Measurements from ENCODE around the gene GLCE. TPM values are rescaled to one million over a fixed set of nuclear protein-coding genes. Genes with fewer than 3 reads are reported as not detected.

Gene GLCE
- total and polyA plus RNA-seq, 9 of the 15 experiments (the other 6 are each of a cell fraction or from before 2014, with no cell fraction given), result 4.6 to 12.3 (median 10.6) TPM

DNA sequence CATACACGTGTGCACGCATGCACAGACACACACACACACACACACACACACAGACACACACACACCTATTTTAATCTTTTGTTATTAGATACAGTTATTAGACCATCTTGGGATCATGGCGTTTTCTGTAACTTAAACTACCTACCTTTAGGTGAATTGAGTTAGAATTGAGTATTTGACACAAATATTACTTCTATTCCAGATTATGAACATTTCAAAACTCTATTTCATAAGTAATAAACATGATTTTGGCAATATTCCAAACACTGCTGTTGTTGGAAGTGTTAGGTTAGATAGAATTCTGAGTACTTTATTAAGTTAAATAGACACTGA lies 65.6 kb downstream of the GLCE start:
- TF ChIP-seq ZNF124 (CRISPR knock-in tag; IDR thresholded peaks at IDR 0.05) (no peak), NFIC (IDR thresholded peaks at IDR 0.05) (peak; percentile 24; the same call in 1 of the 2 replicates)
- ChIA-PET POLR2A (interaction anchor here (0.8 kb wide), 1 partner anchor 9 kb away, joined by 3 read pairs; no protein-coding TSS in a partner anchor), CTCF (ENCODE audit: low intra/inter-chr PET ratio) (interaction anchor here (1.8 kb wide), 1 partner anchor 166 kb away, joined by 20 read pairs; no protein-coding TSS in a partner anchor)
- in situ Hi-C loops (cut with MboI) (no loop called here), intact Hi-C loops (cut with micrococcal nuclease) (no loop called here)
- Histone ChIP-seq H3K4me3 (no peak overlapping the region), H3K4me2 (ENCODE audit: insufficient read depth, low read length) (no peak overlapping the region), H4K20me1 (replicated peaks; ENCODE audit: control insufficient read depth, insufficient read depth, low read length) (no peaks in the 10 kb centered on the region), H3K9me3 (replicated peaks; ENCODE audit: control insufficient read depth, insufficient read depth, low read depth, low read length) (no peaks in the 10 kb centered on the region), H3K27ac (ENCODE audit: extremely low read depth, low read depth, low read length) (no peak overlapping the region), H3K9me1 (ENCODE audit: control insufficient read depth, insufficient read depth, low read length) (no peaks in the 10 kb centered on the region), H2AFZ (ENCODE audit: low read depth, low read length) (no peak overlapping the region), H3K79me2 (ENCODE audit: control insufficient read depth, insufficient read depth, low read length) (no peaks in the 10 kb centered on the region), H3K4me1 (replicated peaks in 1 of 2; ENCODE audit: control insufficient read depth in 2 of 2, insufficient read depth in 2 of 2, low read length in 2 of 2) (no peaks in the 10 kb centered on the region), H3K9ac (ENCODE audit: insufficient read depth in 1 of 2, low read depth in 2 of 2, low read length in 2 of 2) (no peak overlapping the region), H3K27me3 (ENCODE audit: control insufficient read depth in 2 of 2, insufficient read depth in 2 of 2, low read length in 2 of 2) (peaks cover 0 to 5% of the 10 kb centered on the region in 2 experiments; a peak in 1 of 5 replicates), H3K36me3 (ENCODE audit: control insufficient read depth, insufficient read depth, low read length) (no peaks in the 10 kb centered on the region)
- no peak for ATAC-seq
- BruUV-seq (replicated peaks), result no TSS peak
- FAIRE-seq, result no peak
- DNase-seq (ENCODE audit: extremely low read depth in 1 of 4, low spot score in 3 of 4), result no peak
- 11% methylated on average over 3 of the region's 3 CpGs for WGBS (ENCODE audit: insufficient coverage, low coverage, missing lambda C conversion rate)

DNA sequence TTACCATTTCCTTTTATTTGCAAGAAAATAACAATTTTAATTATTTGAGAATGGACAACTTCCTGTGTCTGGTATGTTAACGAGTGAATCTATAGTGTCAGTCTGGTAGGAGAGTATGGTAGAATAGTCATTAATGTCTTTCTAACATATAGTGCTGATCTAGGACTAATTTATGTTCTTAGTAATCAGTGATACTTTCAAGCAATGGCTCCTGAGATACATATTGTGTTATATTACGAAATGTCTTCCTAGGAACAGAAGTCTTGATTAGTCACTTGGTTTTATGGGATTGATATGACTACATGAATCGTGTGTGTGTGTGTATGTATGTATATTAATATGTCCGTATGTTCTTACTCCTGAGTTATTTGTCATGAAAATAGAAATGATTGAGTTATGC lies 71.7 kb downstream of the GLCE start:
- Histone ChIP-seq H3K27ac (ENCODE audit: extremely low read depth, low read depth, low read length) (no peak overlapping the region), H3K4me1 (replicated peaks in 1 of 2; ENCODE audit: control insufficient read depth in 2 of 2, insufficient read depth in 2 of 2, low read length in 2 of 2) (no peaks in the 10 kb centered on the region), H3K4me2 (ENCODE audit: insufficient read depth, low read length) (no peak overlapping the region), H3K9me1 (ENCODE audit: control insufficient read depth, insufficient read depth, low read length) (no peaks in the 10 kb centered on the region), H4K20me1 (replicated peaks; ENCODE audit: control insufficient read depth, insufficient read depth, low read length) (no peaks in the 10 kb centered on the region), H3K4me3 (no peak overlapping the region), H3K79me2 (ENCODE audit: control insufficient read depth, insufficient read depth, low read length) (no peaks in the 10 kb centered on the region), H3K36me3 (ENCODE audit: control insufficient read depth, insufficient read depth, low read length) (no peaks in the 10 kb centered on the region), H3K27me3 (ENCODE audit: control insufficient read depth in 2 of 2, insufficient read depth in 2 of 2, low read length in 2 of 2) (no peaks in the 10 kb centered on the region), H2AFZ (ENCODE audit: low read depth, low read length) (no peak overlapping the region), H3K9ac (ENCODE audit: insufficient read depth in 1 of 2, low read depth in 2 of 2, low read length in 2 of 2) (no peak overlapping the region), H3K9me3 (replicated peaks; ENCODE audit: control insufficient read depth, insufficient read depth, low read depth, low read length) (no peaks in the 10 kb centered on the region)
- CTCF ChIA-PET (ENCODE audit: low intra/inter-chr PET ratio), result no interaction called here
- POLR2A ChIA-PET, result no interaction called here
- WGBS (ENCODE audit: insufficient coverage, low coverage, missing lambda C conversion rate), result 17% methylated on average over 4 of the region's 4 CpGs
- intact Hi-C loops (cut with micrococcal nuclease), result no loop called here
- BruUV-seq (replicated peaks), result no TSS peak
- no peak for ATAC-seq
- no peak for DNase-seq (ENCODE audit: extremely low read depth in 1 of 4, low spot score in 3 of 4)
- FAIRE-seq, result no peak
- in situ Hi-C loops (cut with MboI), result no loop called here
- no peak for TF ChIP-seq CBX3 (IDR thresholded peaks at IDR 0.05; ENCODE audit: borderline replicate concordance in 1 of 2, low read length in 2 of 2)
- no peak for TF ChIP-seq ZNF316 (IDR thresholded peaks at IDR 0.05)
- no peak for TF ChIP-seq ZFP30 (CRISPR knock-in tag; IDR thresholded peaks at IDR 0.05; ENCODE audit: borderline replicate concordance)
- no peak for TF ChIP-seq ESRRB (CRISPR knock-in tag; IDR thresholded peaks at IDR 0.05; ENCODE audit: borderline replicate concordance)
- no peak for TF ChIP-seq POLR2G (IDR thresholded peaks at IDR 0.05; ENCODE audit: low read depth, low read length)
- no peak for TF ChIP-seq ZNF224 (CRISPR knock-in tag; IDR thresholded peaks at IDR 0.05)
- TF ChIP-seq THRAP3 (IDR thresholded peaks at IDR 0.05; ENCODE audit: borderline replicate concordance), result no peak
- no peak for TF ChIP-seq MCM7 (IDR thresholded peaks at IDR 0.05)
- TF ChIP-seq, protein P1, sequence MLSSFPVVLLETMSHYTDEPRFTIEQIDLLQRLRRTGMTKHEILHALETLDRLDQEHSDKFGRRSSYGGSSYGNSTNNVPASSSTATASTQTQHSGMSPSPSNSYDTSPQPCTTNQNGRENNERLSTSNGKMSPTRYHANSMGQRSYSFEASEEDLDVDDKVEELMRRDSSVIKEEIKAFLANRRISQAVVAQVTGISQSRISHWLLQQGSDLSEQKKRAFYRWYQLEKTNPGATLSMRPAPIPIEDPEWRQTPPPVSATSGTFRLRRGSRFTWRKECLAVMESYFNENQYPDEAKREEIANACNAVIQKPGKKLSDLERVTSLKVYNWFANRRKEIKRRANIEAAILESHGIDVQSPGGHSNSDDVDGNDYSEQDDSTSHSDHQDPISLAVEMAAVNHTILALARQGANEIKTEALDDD (IDR thresholded peaks at IDR 0.05), result no peak
- no peak for TF ChIP-seq CHCHD3 (CRISPR knock-in tag; IDR thresholded peaks at IDR 0.05)
- TF ChIP-seq, protein P2, sequence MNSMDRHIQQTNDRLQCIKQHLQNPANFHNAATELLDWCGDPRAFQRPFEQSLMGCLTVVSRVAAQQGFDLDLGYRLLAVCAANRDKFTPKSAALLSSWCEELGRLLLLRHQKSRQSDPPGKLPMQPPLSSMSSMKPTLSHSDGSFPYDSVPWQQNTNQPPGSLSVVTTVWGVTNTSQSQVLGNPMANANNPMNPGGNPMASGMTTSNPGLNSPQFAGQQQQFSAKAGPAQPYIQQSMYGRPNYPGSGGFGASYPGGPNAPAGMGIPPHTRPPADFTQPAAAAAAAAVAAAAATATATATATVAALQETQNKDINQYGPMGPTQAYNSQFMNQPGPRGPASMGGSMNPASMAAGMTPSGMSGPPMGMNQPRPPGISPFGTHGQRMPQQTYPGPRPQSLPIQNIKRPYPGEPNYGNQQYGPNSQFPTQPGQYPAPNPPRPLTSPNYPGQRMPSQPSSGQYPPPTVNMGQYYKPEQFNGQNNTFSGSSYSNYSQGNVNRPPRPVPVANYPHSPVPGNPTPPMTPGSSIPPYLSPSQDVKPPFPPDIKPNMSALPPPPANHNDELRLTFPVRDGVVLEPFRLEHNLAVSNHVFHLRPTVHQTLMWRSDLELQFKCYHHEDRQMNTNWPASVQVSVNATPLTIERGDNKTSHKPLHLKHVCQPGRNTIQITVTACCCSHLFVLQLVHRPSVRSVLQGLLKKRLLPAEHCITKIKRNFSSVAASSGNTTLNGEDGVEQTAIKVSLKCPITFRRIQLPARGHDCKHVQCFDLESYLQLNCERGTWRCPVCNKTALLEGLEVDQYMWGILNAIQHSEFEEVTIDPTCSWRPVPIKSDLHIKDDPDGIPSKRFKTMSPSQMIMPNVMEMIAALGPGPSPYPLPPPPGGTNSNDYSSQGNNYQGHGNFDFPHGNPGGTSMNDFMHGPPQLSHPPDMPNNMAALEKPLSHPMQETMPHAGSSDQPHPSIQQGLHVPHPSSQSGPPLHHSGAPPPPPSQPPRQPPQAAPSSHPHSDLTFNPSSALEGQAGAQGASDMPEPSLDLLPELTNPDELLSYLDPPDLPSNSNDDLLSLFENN (IDR thresholded peaks at IDR 0.05; ENCODE audit: low read depth in 2 of 2, low read length in 2 of 2), result no peak
